MCF 10A (cell line): ENCODE results near the gene GRAMD1A. TPM values are rescaled to one million over a fixed set of nuclear protein-coding genes. Genes with fewer than 3 reads are reported as not detected.

Source experiments
- BruUV-seq: library from RNA; stranded (reverse); fragments of 400-500 nt; replicated peaks from 2 replicates; lab custom pipeline; 2021; lab: Mats Ljungman, UMichigan
- CTCF ChIA-PET: fragments of 300-600 bp; sonication (Branson Sonifier 250); formaldehyde crosslinking; extraction: SDS; loops from one replicate; lab custom pipeline; 2021; ENCODE audit warnings: antibody characterized with exemption, inconsistent platforms; lab: Yijun Ruan, JAX
- POLR2A ChIA-PET: fragments of 300-600, 350-650 bp; sonication (Branson Sonifier 250); formaldehyde crosslinking; extraction: SDS; loops from one replicate; lab custom pipeline; 2020; ENCODE audit warnings: antibody characterized with exemption, inconsistent platforms; lab: Yijun Ruan, JAX
- DNase-seq: peaks from one replicate; pipeline ENCODE4 v3.0.0-alpha.2; 2018; ENCODE audit not compliant: unreplicated experiment
- H3K27ac Mint-ChIP-seq: one replicate; pipeline ENCODE4 v1.8.0; 2022; ENCODE audit warnings: mild to moderate bottlenecking, low read depth, mixed read lengths; ENCODE audit not compliant: unreplicated experiment
- H3K27me3 Mint-ChIP-seq: one replicate; pipeline ENCODE4 v1.8.0; 2022; ENCODE audit warnings: mixed read lengths; ENCODE audit not compliant: insufficient read depth, unreplicated experiment
- H3K36me3 Mint-ChIP-seq: one replicate; pipeline ENCODE4 v1.8.0; 2022; ENCODE audit warnings: mild to moderate bottlenecking, moderate library complexity, mixed read lengths; ENCODE audit not compliant: insufficient read depth, unreplicated experiment
- H3K4me1 Mint-ChIP-seq: one replicate; pipeline ENCODE4 v1.8.0; 2022; ENCODE audit warnings: mixed read lengths; ENCODE audit not compliant: insufficient read depth, unreplicated experiment
- H3K4me3 Mint-ChIP-seq: one replicate; pipeline ENCODE4 v1.8.0; 2022; ENCODE audit warnings: mild to moderate bottlenecking, moderate library complexity, mixed read lengths; ENCODE audit not compliant: unreplicated experiment
- H3K9me3 Mint-ChIP-seq: one replicate; pipeline ENCODE4 v1.8.0; 2022; ENCODE audit warnings: mixed read lengths; ENCODE audit not compliant: unreplicated experiment
- CTCF ChIP-seq: fragments of 200-600 bp; IDR thresholded peaks from one replicate; pipeline ENCODE4 v1.8.0; 2022; ENCODE audit warnings: antibody characterized with exemption, mild to moderate bottlenecking; ENCODE audit not compliant: unreplicated experiment
- intact Hi-C: fragments of 100-400 bp; cut with micrococcal nuclease; formaldehyde crosslinking; loops from 2 replicates; pipeline ENCODE4 v1.14.1; 2022
- total RNA-seq: library from RNA; stranded (reverse); gene quantifications from 2 replicates; pipeline ENCODE4 v1.2.3, GENCODE V29; 2022

Gene GRAMD1A
- total RNA-seq, 1 experiment from 2014 or later = 48.1 TPM

- H3K4me1 Mint-ChIP-seq = no peaks in the 10 kb centered on the region
- H3K4me3 Mint-ChIP-seq = no peak overlapping the region
- H3K27me3 Mint-ChIP-seq = no peaks in the 10 kb centered on the region
- ChIA-PET CTCF (interaction anchor here (0.7 to 6.3 kb wide), 8 partner anchors 8 to 698 kb away, joined by 3 to 75 read pairs (median 4); no protein-coding TSS in a partner anchor), POLR2A (no interaction called here)
- no peaks in the 10 kb centered on the region for H3K36me3 Mint-ChIP-seq
- no peak for DNase-seq
- no peak overlapping the region for H3K27ac Mint-ChIP-seq
- BruUV-seq = no TSS peak
- H3K9me3 Mint-ChIP-seq = no peaks in the 10 kb centered on the region
- no peak for TF ChIP-seq CTCF
- intact Hi-C loops = no loop called here
These were observed 42.1 kb downstream of the GRAMD1A start for GRCh38 chr19:35042056-35042730.

DNA sequence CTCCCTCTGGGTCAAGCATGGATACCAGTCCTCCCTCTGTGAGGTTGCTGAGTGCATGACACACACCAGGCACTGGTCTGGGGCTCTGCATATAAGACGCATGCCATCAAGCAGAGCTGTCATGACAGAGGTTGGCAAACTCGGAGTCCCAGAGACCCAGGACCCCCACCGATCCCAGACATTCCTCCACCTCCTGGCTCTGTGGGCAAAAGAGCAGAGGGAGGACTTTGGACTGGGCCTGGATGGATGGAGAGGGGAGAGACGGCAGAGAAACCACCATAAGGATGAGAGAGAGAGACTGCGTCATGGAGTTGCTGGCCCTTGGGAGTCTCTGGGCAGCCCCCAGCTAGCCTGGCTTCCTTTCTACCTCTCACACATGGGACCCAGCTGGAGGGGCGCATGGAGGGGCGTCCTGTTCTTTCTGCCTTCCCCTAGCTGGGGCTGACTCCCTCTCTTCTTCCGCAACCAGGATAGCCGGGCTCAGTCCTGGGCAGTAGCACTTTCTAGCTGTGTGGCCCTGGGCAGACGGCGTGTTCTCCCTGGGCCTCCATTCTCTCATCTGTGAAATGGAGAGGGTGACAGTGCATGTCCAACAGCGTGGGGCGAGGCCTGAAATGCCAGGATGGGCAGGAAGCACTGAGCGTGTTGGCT, 43.0 kb downstream of the GRAMD1A start:
- TF ChIP-seq CTCF = no peak
- ChIA-PET POLR2A (interaction anchor here (0.8 to 1.5 kb wide), 4 partner anchors 11 to 80 kb away, joined by 3 read pairs; no protein-coding TSS in a partner anchor), CTCF (interaction anchor here (0.6 to 6.3 kb wide), 22 partner anchors 8 to 892 kb away, joined by 3 to 75 read pairs (median 5); partner anchors contain the start of gene LGI4)
- no peak overlapping the region for H3K27ac Mint-ChIP-seq
- no peaks in the 10 kb centered on the region for H3K9me3 Mint-ChIP-seq
- no peaks in the 10 kb centered on the region for H3K27me3 Mint-ChIP-seq
- no peaks in the 10 kb centered on the region for H3K4me1 Mint-ChIP-seq
- no peak overlapping the region for H3K4me3 Mint-ChIP-seq
- intact Hi-C loops = no loop called here
- BruUV-seq = no TSS peak
- no peaks in the 10 kb centered on the region for H3K36me3 Mint-ChIP-seq
- DNase-seq = no peak

DNA sequence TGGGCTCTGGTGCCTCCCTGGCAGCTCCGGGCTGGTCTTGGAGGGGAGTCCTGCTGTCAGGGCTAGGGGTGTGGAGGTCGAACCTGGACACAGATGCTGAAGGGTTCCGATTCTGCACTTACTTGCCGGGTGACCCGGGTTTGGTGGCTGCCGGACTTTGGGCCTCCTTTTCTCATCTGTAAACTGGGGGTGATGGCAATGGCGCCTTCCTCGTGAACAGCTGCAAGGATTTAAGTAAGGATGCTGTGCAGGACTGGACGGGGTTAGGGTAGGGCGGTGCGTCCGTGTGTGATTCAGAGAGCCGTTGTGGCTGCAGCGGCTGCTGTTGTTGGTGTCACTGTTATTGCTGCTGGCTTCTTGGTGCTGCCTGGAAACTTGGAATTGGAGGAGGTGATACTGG, 43.8 kb downstream of the GRAMD1A start:
- Mint-ChIP-seq H3K4me1 (peaks cover 6% of the 10 kb centered on the region), H3K27ac (no peak overlapping the region)
- POLR2A ChIA-PET = interaction anchor here (0.8 to 1.5 kb wide), 6 partner anchors 12 to 79 kb away, joined by 3 to 4 read pairs (median 3); no protein-coding TSS in a partner anchor

More for the DNA sequence above, 43.8 kb downstream of the GRAMD1A start:
- Mint-ChIP-seq H3K36me3 (no peaks in the 10 kb centered on the region), H3K4me3 (no peak overlapping the region), H3K9me3 (no peaks in the 10 kb centered on the region), H3K27me3 (no peaks in the 10 kb centered on the region)
- no peak for TF ChIP-seq CTCF
- intact Hi-C loops = loop anchor here (1.0 kb wide), 3 partner anchors 44 to 97 kb away; no protein-coding TSS in a partner anchor
- DNase-seq = no peak
- CTCF ChIA-PET = interaction anchor here (0.5 to 6.3 kb wide), 41 partner anchors 7 to 1048 kb away, joined by 3 to 75 read pairs (median 5); partner anchors contain the start of gene LGI4
- no TSS peak for BruUV-seq
